DMS53 treated with DMSO at 0.1 percent for 48 hours (cell line): ENCODE data around the gene C4orf50.

ENCODE experiments used
- DNase-seq: peaks from one replicate; lab custom pipeline; 2025; ENCODE audit not compliant: unreplicated experiment; lab: John Stamatoyannopoulos, UW

The C4orf50 gene

GRCh38 chr4:5925419-5926200 is 92.6 kb downstream of the C4orf50 start:
- DNase-seq, result no peak

DNA sequence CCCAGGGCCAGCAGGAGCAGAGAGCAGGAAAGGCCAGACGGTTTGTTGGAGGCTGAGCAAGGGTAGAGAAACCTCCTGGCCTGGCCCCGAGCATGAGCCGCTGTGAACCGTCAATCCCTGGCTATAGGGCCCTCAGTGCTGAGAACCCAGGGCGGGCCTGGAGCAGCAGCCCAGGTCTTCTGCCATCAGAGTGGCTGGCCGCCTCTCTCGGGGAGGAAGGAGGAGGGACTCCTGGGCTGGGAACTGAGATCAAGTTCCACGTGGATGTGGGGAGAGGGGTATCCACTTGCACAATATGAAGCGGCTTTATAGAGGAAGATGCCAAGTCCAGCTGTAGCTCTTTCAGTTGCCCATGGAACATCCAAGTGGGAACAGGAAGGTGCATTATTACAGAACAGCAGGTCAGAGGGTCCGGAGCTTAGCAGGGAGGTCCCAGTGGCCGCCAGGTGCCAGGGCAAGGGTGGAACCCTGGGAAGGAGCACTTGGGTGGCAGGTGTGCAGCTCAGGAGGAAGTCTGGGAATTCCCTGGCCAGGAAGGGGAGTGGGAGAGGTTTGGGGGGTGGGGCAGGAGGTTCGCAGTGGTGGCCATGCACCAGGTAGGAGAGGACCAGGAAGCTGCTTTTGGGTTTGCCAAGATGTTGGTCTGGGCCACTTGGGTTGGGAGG is 93.6 kb downstream of the C4orf50 start:
- no peak for DNase-seq

DNA sequence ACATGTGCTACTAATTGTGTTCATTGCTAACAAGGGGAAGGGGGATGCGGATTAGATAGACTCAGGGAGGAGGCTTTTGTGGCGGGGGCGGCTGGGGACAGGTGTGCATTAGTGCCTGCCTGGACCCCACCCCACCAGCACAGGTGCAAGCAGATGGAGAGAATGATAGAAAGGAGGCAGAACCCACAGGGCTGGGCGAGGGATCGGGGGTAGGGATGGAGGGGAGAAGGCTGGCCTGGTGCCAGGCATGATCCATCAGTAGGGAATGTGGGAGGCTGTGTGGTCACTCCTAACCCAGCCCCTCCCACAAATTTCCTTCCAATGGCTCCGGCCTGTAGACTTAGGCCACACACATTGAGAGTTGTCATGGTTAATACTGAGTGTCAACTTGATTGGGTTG is 94.9 kb downstream of the C4orf50 start:
- DNase-seq, result no peak

DNA sequence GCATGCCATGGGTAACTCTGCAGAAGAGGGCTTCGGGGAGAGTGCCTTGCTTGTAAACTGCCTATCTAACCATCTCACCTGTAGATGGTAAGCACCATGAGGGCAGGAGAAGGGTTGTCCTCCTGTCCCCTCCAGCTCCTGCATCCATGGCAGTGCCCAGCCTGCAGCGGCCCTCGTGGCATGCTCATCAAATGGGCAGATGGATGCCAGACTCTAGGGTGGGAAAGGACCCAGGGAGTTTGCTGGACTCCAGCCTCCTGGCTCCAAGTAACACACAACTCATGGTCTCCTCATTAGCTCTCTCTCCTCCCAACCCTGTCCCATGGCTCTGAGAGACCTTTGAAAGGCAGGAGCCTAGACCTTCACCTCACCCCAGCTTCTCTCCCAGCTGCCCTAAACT is 95.7 kb downstream of the C4orf50 start:
- no peak for DNase-seq

- no peak for DNase-seq
Observed at GRCh38 chr4:5921981-5922380, 96.2 kb downstream of the C4orf50 start.

- DNase-seq, result no peak
Observed at GRCh38 chr4:5921101-5921980, 96.9 kb downstream of the C4orf50 start.

DNA sequence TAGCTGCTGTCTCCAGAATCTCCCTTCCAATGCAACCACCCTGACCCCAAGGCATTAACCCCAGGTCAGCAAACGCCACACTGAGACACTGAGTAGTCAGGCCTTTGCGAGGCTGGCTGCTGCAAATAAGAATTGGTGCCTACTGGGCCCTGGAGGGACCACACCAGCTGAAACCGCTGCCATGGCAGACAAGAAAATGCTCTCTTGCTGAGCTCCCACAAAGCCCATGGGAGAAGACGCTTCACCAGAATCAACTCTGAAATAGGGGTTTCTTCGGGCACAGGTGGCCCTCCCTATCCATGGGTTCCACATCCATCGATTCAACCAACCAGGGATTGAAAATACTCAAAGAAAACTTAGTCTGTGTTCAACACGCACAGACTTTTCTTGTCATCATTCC is 98.7 kb downstream of the C4orf50 start:
- DNase-seq, result no peak

GRCh38 chr4:5919044-5919443 is 99.2 kb downstream of the C4orf50 start:
- no peak for DNase-seq

DNA sequence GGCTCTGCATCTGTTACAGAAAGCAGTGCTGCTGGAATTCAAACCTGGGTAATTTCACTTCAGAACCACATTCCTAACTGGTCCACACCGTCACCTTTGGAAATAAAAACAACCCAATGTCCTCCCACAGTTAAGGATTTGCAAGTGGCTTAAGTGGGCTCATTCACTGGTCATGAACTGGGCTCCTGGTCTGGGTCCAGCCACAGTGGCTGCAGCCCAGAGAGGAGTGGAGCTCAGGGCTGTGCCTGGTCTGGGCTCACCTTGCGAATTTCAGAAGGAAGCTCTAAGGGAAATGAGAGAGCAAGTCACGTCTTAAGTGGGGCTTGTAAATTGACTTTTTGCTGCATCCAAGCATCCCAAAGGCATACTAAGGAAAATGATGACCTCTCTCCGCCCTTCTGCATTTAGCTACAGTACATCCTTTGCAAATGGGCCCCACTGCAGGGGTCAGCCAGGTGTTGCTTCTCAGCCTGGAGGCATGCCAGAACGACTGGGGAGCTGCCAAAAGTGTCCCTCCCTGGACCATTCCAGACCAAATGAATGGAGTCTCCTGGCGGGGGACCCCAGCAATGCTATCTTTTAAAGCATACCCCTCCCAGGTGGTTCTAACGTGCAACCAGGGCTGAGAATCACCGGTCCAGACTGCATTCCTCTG is 99.8 kb downstream of the C4orf50 start:
- DNase-seq, result no peak

DNA sequence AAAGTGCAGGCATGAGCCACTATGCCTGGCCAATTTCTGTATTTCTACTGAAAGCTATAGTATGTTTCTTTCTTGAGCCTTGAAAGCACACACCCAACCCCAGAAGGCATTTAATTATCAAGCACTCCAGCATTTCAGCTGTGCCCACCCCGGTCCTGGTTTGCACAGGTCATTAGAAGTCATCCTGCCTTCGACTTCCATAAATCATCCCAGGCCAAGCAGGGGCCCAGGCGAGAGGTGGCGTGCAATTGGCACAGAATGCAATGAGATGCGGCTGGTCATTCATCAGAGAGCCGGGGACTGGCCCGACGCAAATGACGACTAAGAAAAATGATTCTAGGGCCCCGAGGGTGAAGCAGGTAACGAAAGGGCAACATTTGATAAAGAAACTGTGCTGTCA is 100.6 kb downstream of the C4orf50 start:
- no peak for DNase-seq

GRCh38 chr4:5916229-5916628 is 102.0 kb downstream of the C4orf50 start:
- no peak for DNase-seq

- no peak for DNase-seq
Observed at GRCh38 chr4:5913454-5913853, 104.8 kb downstream of the C4orf50 start.

DNA sequence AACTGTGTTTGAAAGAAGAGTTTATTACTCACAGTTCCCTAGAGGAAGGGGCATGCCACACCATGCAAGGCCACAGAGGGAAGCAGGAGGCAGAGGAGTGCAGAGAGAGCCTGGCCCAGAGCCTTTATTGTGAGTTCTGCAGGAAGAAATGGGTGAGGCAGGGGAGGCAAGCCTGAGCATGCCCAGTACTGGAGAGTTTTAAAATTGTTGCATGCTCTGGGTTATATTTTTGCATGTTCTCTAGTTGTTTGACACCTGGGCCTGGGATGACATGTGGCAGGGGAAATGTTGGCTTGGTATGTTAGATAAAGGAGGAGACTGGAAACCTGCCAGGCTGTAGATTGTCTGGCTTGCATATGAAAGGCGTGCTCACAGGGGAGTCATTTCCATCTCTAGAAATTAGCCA is 105.6 kb downstream of the C4orf50 start:
- no peak for DNase-seq

- no peak for DNase-seq
Observed at GRCh38 chr4:5908876-5909427, 109.3 kb downstream of the C4orf50 start.

GRCh38 chr4:5906191-5906590 is 112.0 kb downstream of the C4orf50 start:
- DNase-seq, result no peak

DNA sequence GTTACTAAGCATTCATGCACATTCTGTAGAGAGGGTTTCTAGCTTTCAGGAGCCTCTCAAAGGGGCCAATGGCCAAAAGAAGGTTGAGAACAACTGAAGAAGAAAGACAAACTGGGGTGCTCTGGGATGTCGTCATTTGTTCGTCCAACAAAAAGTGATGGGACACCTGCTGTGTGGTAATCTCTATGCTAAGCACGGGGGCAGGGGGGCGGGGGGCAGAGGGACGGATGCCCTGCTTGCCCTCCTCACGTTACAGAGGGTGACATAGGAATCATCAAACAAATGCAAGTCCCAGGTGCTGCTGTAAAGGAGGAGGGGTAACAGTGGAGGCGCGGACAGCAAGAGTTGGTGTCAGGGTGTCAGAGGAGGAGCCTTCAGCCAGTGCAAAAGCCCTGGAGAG is 112.5 kb downstream of the C4orf50 start:
- no peak for DNase-seq

DNA sequence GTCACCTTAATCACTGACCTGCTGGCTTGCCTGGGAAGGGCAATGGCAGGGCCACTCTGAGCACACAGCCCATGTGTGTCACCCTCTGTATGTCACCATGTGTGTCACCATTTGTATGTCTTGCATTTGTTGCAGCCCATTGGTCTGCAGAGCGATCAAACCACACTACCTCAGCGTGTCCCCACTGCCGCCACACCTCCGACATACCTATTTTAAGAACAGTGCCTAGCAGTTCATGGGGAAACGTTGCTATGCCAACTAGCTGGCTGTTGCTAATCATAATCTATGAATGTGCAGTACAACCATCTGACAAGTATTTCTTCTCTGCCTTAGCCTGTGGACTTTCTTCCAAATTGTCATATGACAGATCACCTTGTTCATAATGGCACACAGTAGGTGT is 117.4 kb downstream of the C4orf50 start:
- DNase-seq, result no peak

- DNase-seq, result no peak
Observed at GRCh38 chr4:5899881-5900280, 118.3 kb downstream of the C4orf50 start.

DNA sequence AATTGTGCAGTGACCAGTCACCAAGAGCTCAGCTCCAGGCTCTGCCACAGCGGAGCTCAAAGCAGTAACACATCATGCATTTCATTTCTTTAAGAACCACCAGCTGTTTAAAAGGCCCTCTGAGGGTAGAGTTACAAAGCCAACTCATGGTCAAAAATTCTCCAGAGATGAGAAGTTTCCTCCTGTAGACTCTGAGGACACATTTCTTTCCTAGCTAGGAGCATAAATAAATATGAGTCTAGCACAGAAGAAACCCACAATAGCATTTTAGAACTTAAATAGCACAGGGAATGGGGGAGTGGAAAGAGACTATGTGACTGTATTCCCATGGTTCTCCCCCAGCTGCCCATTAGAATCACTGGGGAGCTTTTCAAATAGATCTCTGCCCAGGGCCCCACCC is 118.8 kb downstream of the C4orf50 start:
- no peak for DNase-seq

DNA sequence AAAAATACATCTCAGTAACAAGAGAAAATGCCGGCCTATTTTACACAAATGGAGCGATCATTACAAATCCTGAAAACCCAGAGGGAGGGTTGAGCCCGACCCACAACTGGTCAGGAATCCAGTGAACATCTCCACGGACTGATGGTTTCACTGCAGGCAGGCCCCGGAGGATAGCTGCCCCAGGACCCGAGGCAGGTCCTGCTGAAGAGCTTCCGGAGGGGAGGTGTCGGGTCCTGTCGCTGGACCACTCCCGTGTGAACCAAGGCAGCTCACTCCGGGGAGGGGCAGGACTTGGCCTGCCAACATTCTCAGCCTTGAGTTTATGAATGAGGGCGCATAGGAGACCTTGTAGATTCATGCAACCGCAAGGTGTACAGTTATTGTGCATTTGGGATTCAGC is 120.6 kb downstream of the C4orf50 start:
- DNase-seq, result no peak

DNA sequence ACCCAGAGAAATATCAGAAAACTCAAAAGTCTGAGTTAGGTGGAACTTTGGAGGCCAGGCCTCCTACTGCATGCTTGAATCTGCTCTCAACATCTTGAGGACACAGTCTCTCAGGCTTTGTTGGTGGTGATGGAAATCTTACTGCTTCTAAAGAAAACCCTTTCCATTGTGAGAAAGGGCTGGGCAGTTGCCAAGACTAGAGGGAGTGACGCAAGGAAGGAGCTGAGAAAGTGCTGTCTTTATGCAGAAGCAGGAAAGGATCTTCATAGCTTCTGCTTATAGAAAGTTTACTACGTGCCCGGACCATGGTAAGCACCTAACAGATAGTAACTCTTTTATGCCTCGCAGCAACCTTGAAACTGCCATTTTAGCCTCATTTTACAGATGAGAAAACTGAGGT is 122.9 kb downstream of the C4orf50 start:
- no peak for DNase-seq
